ENCODE measurements around the gene ERMAP.

DNA sequence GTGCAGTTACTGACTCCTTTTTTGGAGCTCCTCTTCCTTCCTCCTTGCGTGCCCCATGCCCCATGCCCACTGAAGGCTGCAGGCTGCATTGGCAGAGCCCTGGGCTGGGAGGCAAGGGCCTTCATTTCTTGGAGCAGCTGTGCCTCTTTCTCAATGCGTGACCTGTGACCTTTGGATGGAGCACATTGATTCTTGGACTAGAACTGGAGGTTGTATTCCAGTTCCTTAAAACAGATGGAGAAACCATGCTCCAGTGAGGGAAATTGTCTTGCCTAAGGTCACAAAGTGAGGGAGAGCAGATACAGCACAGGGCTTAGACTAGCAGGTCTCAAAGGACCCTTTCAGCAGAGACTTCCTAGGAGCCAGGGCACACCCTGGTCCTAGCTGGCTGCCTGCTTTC, 23.1 kb upstream of the ERMAP start:
- TF ChIP-seq, protein P1, sequence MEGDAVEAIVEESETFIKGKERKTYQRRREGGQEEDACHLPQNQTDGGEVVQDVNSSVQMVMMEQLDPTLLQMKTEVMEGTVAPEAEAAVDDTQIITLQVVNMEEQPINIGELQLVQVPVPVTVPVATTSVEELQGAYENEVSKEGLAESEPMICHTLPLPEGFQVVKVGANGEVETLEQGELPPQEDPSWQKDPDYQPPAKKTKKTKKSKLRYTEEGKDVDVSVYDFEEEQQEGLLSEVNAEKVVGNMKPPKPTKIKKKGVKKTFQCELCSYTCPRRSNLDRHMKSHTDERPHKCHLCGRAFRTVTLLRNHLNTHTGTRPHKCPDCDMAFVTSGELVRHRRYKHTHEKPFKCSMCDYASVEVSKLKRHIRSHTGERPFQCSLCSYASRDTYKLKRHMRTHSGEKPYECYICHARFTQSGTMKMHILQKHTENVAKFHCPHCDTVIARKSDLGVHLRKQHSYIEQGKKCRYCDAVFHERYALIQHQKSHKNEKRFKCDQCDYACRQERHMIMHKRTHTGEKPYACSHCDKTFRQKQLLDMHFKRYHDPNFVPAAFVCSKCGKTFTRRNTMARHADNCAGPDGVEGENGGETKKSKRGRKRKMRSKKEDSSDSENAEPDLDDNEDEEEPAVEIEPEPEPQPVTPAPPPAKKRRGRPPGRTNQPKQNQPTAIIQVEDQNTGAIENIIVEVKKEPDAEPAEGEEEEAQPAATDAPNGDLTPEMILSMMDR (IDR thresholded peaks at IDR 0.05) = no peak
- TF ChIP-seq POLR2A (IDR thresholded peaks at IDR 0.05) = no peak

Data from adrenal gland (tissue), 5 donors.